Measurements from ENCODE around the gene RPS19BP1.
A peak's percentile ranks its signal among the peaks of the same experiment; 100 is the strongest.

RPS19BP1 gene

DNA sequence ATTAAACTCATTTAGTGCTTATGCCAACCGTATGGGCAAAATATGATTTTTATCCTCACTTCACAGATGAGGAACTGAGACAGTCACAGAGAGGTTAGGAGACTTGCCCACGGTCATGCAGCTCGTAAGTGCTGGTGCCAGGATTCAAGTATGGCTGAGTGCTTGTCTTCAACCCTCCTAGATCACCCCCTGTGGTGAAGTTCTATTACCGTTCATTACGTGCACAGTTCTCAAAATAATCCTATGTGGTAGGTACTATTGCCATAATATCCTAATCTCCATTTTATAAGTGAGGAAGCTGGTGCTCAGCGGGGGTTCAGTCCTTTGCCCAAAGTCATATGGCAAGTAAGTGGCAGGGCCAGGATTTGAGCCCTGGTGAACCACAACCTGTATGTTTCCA lies 28.9 kb downstream of the RPS19BP1 start:
- TF ChIP-seq TEAD4 (IDR thresholded peaks at IDR 0.05), result no peak
- TF ChIP-seq, protein P1, sequence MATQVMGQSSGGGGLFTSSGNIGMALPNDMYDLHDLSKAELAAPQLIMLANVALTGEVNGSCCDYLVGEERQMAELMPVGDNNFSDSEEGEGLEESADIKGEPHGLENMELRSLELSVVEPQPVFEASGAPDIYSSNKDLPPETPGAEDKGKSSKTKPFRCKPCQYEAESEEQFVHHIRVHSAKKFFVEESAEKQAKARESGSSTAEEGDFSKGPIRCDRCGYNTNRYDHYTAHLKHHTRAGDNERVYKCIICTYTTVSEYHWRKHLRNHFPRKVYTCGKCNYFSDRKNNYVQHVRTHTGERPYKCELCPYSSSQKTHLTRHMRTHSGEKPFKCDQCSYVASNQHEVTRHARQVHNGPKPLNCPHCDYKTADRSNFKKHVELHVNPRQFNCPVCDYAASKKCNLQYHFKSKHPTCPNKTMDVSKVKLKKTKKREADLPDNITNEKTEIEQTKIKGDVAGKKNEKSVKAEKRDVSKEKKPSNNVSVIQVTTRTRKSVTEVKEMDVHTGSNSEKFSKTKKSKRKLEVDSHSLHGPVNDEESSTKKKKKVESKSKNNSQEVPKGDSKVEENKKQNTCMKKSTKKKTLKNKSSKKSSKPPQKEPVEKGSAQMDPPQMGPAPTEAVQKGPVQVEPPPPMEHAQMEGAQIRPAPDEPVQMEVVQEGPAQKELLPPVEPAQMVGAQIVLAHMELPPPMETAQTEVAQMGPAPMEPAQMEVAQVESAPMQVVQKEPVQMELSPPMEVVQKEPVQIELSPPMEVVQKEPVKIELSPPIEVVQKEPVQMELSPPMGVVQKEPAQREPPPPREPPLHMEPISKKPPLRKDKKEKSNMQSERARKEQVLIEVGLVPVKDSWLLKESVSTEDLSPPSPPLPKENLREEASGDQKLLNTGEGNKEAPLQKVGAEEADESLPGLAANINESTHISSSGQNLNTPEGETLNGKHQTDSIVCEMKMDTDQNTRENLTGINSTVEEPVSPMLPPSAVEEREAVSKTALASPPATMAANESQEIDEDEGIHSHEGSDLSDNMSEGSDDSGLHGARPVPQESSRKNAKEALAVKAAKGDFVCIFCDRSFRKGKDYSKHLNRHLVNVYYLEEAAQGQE (IDR thresholded peaks at IDR 0.05; ENCODE audit: low read depth), result no peak
- TF ChIP-seq, protein P2, sequence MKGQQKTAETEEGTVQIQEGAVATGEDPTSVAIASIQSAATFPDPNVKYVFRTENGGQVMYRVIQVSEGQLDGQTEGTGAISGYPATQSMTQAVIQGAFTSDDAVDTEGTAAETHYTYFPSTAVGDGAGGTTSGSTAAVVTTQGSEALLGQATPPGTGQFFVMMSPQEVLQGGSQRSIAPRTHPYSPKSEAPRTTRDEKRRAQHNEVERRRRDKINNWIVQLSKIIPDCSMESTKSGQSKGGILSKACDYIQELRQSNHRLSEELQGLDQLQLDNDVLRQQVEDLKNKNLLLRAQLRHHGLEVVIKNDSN (IDR thresholded peaks at IDR 0.05), result no peak
- no peak for TF ChIP-seq EP300 (IDR thresholded peaks at IDR 0.05; ENCODE audit: borderline replicate concordance)
- TF ChIP-seq, protein P3, sequence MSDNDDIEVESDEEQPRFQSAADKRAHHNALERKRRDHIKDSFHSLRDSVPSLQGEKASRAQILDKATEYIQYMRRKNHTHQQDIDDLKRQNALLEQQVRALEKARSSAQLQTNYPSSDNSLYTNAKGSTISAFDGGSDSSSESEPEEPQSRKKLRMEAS (IDR thresholded peaks at IDR 0.05), result no peak
- TF ChIP-seq TCF12 (IDR thresholded peaks at IDR 0.05; ENCODE audit: low read depth), result no peak
- TF ChIP-seq ZBTB7A (IDR thresholded peaks at IDR 0.05; ENCODE audit: low read depth), result no peak
- no peak for TF ChIP-seq YY1 (IDR thresholded peaks at IDR 0.05; ENCODE audit: low read depth)
- TF ChIP-seq CREB1 (IDR thresholded peaks at IDR 0.05; ENCODE audit: low read depth), result no peak
- no peak for TF ChIP-seq FOXM1 (IDR thresholded peaks at IDR 0.05; ENCODE audit: borderline replicate concordance, low read depth)
- TF ChIP-seq RAD21 (IDR thresholded peaks at IDR 0.05; ENCODE audit: low read depth), result no peak
- TF ChIP-seq CEBPB (IDR thresholded peaks at IDR 0.05), result no peak
- TF ChIP-seq EGR1 (IDR thresholded peaks at IDR 0.05), result no peak
- no peak for TF ChIP-seq NFIC (IDR thresholded peaks at IDR 0.05)

DNA sequence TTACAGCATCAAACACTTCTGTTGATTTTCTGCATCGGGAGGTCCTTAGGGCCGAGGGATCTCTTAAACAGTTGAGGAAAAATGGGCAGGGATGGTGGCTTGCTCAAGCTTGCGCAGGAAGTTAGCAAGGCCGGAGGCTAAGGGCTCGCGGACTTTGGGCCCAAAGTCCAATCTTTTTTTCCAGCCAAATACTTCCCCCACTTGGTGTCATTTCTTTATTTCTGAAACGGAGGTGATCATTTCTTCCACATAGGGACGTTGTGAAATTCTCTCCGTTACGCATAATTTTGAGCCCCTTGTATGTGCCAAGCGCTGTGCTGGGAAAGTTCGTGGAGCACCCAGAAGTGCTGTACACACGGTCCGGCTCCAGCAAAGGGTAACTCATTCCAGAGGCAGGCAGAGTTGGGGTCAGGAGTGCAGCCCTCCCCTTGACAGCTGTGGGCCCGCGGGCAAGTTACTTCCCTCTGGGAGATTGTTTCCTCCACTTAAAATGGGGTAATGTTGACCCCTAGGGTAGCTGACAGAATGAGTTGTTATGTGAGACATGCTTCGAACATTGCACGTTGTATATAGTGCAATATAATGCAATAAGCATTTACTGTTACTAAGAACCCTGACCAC lies 29.6 kb downstream of the RPS19BP1 start:
- no peak for TF ChIP-seq TAF1 (IDR thresholded peaks at IDR 0.05; ENCODE audit: low read depth)
- TF ChIP-seq, protein P3 (IDR thresholded peaks at IDR 0.05), result no peak
- TF ChIP-seq CEBPB (IDR thresholded peaks at IDR 0.05), result no peak
- TF ChIP-seq RAD21 (IDR thresholded peaks at IDR 0.05; ENCODE audit: low read depth), result no peak
- no peak for TF ChIP-seq EP300 (IDR thresholded peaks at IDR 0.05; ENCODE audit: borderline replicate concordance)
- TF ChIP-seq TCF12 (IDR thresholded peaks at IDR 0.05; ENCODE audit: low read depth), result no peak
- TF ChIP-seq ZBTB7A (IDR thresholded peaks at IDR 0.05; ENCODE audit: low read depth), result no peak
- TF ChIP-seq TEAD4 (IDR thresholded peaks at IDR 0.05), result no peak
- no peak for TF ChIP-seq EGR1 (IDR thresholded peaks at IDR 0.05)
- no peak for TF ChIP-seq FOXM1 (IDR thresholded peaks at IDR 0.05; ENCODE audit: borderline replicate concordance, low read depth)
- TF ChIP-seq, protein P1 (IDR thresholded peaks at IDR 0.05; ENCODE audit: low read depth), result no peak
- TF ChIP-seq YY1 (IDR thresholded peaks at IDR 0.05; ENCODE audit: low read depth), result no peak
- TF ChIP-seq, protein P2 (IDR thresholded peaks at IDR 0.05), result no peak
- no peak for TF ChIP-seq NFIC (IDR thresholded peaks at IDR 0.05)
- no peak for TF ChIP-seq CREB1 (IDR thresholded peaks at IDR 0.05; ENCODE audit: low read depth)

DNA sequence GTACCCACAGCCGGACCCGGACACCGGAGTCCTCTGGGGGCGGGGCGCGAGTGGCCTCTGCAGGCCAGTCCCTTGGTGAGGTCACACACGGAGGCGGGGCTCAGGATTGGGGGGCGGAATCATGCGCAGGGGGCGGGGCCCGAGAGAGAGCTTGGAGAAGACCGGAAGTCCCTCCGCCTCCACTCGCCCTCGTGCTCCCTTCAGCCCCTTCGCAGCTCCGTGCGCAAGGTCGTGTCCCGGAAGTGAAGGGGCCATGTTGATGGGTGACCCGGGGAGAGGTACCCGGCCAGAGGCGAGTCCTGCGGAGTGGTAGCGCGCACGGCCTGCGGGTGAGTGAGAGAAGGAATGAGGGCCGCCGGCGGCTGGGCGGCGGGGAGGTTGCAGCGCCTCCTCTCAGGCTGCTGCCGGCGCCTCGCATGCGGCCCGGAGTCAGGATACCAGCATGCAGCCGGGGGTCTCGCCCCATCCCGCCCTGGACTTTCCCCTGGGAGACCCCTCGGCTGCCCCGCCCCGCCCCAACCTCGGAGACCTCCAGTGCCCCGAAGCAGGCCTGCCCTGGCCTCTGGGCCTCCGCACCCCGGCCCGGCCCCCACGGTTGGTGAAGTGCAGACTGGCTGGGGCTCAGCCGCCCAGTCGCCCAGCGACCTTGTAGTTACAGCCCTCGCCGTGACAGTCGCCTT lies 30.3 kb downstream of the RPS19BP1 start, which contains the start of gene MIEF1:
TSS of gene MIEF1 (plus strand) at position 182 of the 680 bp plus-strand sequence. CDS start 9,005 bp downstream, outside the sequence.
- TF ChIP-seq FOXM1 (IDR thresholded peaks at IDR 0.05; ENCODE audit: borderline replicate concordance, low read depth), result no peak
- peak; percentile 78 for TF ChIP-seq EGR1 (IDR thresholded peaks at IDR 0.05)
- TF ChIP-seq CEBPB (IDR thresholded peaks at IDR 0.05), result no peak
- TF ChIP-seq CREB1 (IDR thresholded peaks at IDR 0.05; ENCODE audit: low read depth), result no peak
- TF ChIP-seq TAF1 (IDR thresholded peaks at IDR 0.05; ENCODE audit: low read depth), result peak; percentile 66; the same call in 1 of the 2 replicates
- TF ChIP-seq YY1 (IDR thresholded peaks at IDR 0.05; ENCODE audit: low read depth), result peak; percentile 98
- no peak for TF ChIP-seq RAD21 (IDR thresholded peaks at IDR 0.05; ENCODE audit: low read depth)
- TF ChIP-seq NFIC (IDR thresholded peaks at IDR 0.05), result no peak
- TF ChIP-seq, protein P1 (IDR thresholded peaks at IDR 0.05; ENCODE audit: low read depth), result no peak
- TF ChIP-seq TCF12 (IDR thresholded peaks at IDR 0.05; ENCODE audit: low read depth), result peak; percentile 59; the same call in 1 of the 2 replicates
- TF ChIP-seq, protein P3 (IDR thresholded peaks at IDR 0.05), result peak; percentile 97
- TF ChIP-seq, protein P2 (IDR thresholded peaks at IDR 0.05), result peak; percentile 81
- TF ChIP-seq EP300 (IDR thresholded peaks at IDR 0.05; ENCODE audit: borderline replicate concordance), result no peak
- no peak; the same call in 1 of the 2 replicates for TF ChIP-seq ZBTB7A (IDR thresholded peaks at IDR 0.05; ENCODE audit: low read depth)
- TF ChIP-seq TEAD4 (IDR thresholded peaks at IDR 0.05), result peak; percentile 5; the same call in 1 of the 2 replicates
